Sigmoid colon (tissue), 7 donors: ENCODE data around the gene RPAP3. TPM values are rescaled to one million over a fixed set of nuclear protein-coding genes. Genes with fewer than 3 reads are reported as not detected.

ENCODE experiments used
- DNase-seq: peaks from one replicate; pipeline ENCODE4 v3.0.0-alpha.2; 2019
- H3K27ac ChIP-seq, 4 donors: fragments of 200-600 bp; sonication (generic); one replicate each; pipeline ENCODE4 v1.5.1; 2016 to 2019; ENCODE audit warnings: mild to moderate bottlenecking in 1 of 4
- H3K27me3 ChIP-seq, 3 donors: fragments of 200-600 bp; sonication (generic); one replicate each; pipeline ENCODE4 v1.5.1; 2019; ENCODE audit warnings: mild to moderate bottlenecking in 1 of 3
- H3K36me3 ChIP-seq, 4 donors: fragments of 200-600 bp; sonication (generic); one replicate each; pipeline ENCODE4 v1.5.1; 2016 to 2019
- H3K4me1 ChIP-seq, 4 donors: fragments of 200-600 bp; sonication (generic); one replicate each; pipeline ENCODE4 v1.5.1; 2017 to 2019
- H3K4me3 ChIP-seq, 4 donors: fragments of 200-600 bp; sonication (generic); one replicate each; pipeline ENCODE4 v1.5.1; 2017 to 2019; ENCODE audit warnings: mild to moderate bottlenecking in 2 of 4, moderate library complexity in 1 of 4
- H3K9me3 ChIP-seq, 4 donors: fragments of 200-600 bp in 3 of 4; sonication (generic) in 3 of 4; one replicate each; pipeline versions ENCODE4 v1.5.1 to v1.6.1; 2013 to 2019
- CTCF ChIP-seq, 4 experiments: fragments of 450-650 bp in 3 of 4; fragments of 200-600 bp in 1 of 4; IDR thresholded peaks; one replicate each; pipeline ENCODE4 v1.5.1; 2016 to 2019; ENCODE audit warnings: antibody characterized with exemption in 4 of 4, mild to moderate bottlenecking in 3 of 4, moderate library complexity in 2 of 4
- EP300 ChIP-seq, 4 donors: sonication (generic); formaldehyde crosslinking; IDR thresholded peaks; one replicate each; pipeline ENCODE4 v1.6.1; 2017; ENCODE audit warnings: antibody characterized with exemption in 4 of 4
- POLR2A ChIP-seq, 2 donors: fragments of 450-650 bp; IDR thresholded peaks; one replicate each; pipeline ENCODE4 v1.6.1; 2016; ENCODE audit warnings: antibody characterized with exemption in 2 of 2, mild to moderate bottlenecking in 2 of 2, moderate library complexity in 2 of 2
- POLR2AphosphoS5 ChIP-seq, 4 donors: sonication (generic); formaldehyde crosslinking; IDR thresholded peaks; one replicate each; pipeline ENCODE4 v1.6.1; 2017; ENCODE audit warnings: antibody characterized with exemption in 4 of 4
- WGBS, 2 donors: extraction: QIAGEN DNeasy Blood & Tissue Kit; methylation state at CpG; one replicate each; pipeline ENCODE4 v1.1.7; 2013; 5-methylcytosine and 5-hydroxymethylcytosine counted together
- intact Hi-C: fragments of 100-400 bp; cut with DNase I; formaldehyde crosslinking; loops from one replicate; pipeline ENCODE4 v1.15.1; 2023
- polyA plus RNA-seq, 3 donors: library from polyadenylated mRNA; stranded (reverse); fragments of 200-250 nt; gene quantifications; one replicate each; pipeline ENCODE4 v1.2.3, GENCODE V29; 2013
- total RNA-seq, 4 donors: library from RNA; depleted of rRNA; stranded (reverse); fragments of >200 nt; gene quantifications; one replicate each; pipeline ENCODE4 v1.1.0, GENCODE V29; 2016
- donor health status: healthy with polysubstance abuse.
- donor health status: Bipolar disorder and iron deficiency.
- donor health status: healthy.

The RPAP3 gene
- total and polyA plus RNA-seq, 7 donors = 6.7 to 29.3 (median 21.0) TPM

GRCh38 chr12:47612953-47613352 is 92.9 kb downstream of the RPAP3 start:
- Histone ChIP-seq H3K9me3 (peaks cover 0 to 9% (median 0%) of the 10 kb centered on the region in 4 donors), H3K27ac (no peak overlapping the region), H3K4me3 (no peak overlapping the region), H3K4me1 (peaks cover 0 to 7% (median 0%) of the 10 kb centered on the region in 4 donors), H3K36me3 (no peaks in the 10 kb centered on the region), H3K27me3 (no peaks in the 10 kb centered on the region)
- DNase-seq = no peak
- 90 to 94% methylated on average over 1 of the region's 1 CpG for WGBS, 2 donors
- intact Hi-C loops = no loop called here
- TF ChIP-seq EP300 (IDR thresholded peaks at IDR 0.05) (no peak), CTCF (IDR thresholded peaks at IDR 0.05) (no peak), POLR2AphosphoS5 (IDR thresholded peaks at IDR 0.05) (no peak), POLR2A (IDR thresholded peaks at IDR 0.05) (no peak)

GRCh38 chr12:47611906-47612305 is 93.9 kb downstream of the RPAP3 start:
- Histone ChIP-seq H3K4me3 (no peak overlapping the region), H3K27me3 (no peaks in the 10 kb centered on the region)
- intact Hi-C loops = no loop called here

More at GRCh38 chr12:47611906-47612305, 93.9 kb downstream of the RPAP3 start:
- no peak for TF ChIP-seq CTCF (IDR thresholded peaks at IDR 0.05)
- no peak for TF ChIP-seq POLR2AphosphoS5 (IDR thresholded peaks at IDR 0.05)
- no peak for TF ChIP-seq POLR2A (IDR thresholded peaks at IDR 0.05)
- TF ChIP-seq EP300 (IDR thresholded peaks at IDR 0.05) = no peak
- peaks cover 0 to 9% (median 1%) of the 10 kb centered on the region in 4 donors for H3K9me3 ChIP-seq
- no peaks in the 10 kb centered on the region for H3K36me3 ChIP-seq
- DNase-seq = no peak
- no peak overlapping the region for H3K27ac ChIP-seq
- peaks cover 0 to 7% (median 0%) of the 10 kb centered on the region in 4 donors for H3K4me1 ChIP-seq

Other genes with a start within 250 kb of the RPAP3 start
- gene ENDOU, start 19.5 kb upstream of the RPAP3 start, total RNA-seq = 1 to 10 TPM in 1 of 4 donors, under 1 TPM in 2, not detected in 1; 0.36 to 1.6 (median 0.49) TPM
- under 1 TPM in 1 of 3 donors, not detected in 2; 0.25 TPM for gene ENDOU, start 19.5 kb upstream of the RPAP3 start, polyA plus RNA-seq
- gene RAPGEF3, start 52.9 kb upstream of the RPAP3 start, total RNA-seq = 10 to 100 TPM; 13.8 to 36.8 (median 14.6) TPM
- gene RAPGEF3, start 52.9 kb upstream of the RPAP3 start, polyA plus RNA-seq = 10 to 100 TPM in 1 of 3 donors, 1 to 10 TPM in 2; 3.9 to 16.2 (median 4.2) TPM
- 10 to 100 TPM; 30.3 to 46.6 (median 32.2) TPM for gene SLC48A1, start 67.2 kb upstream of the RPAP3 start, total RNA-seq
- gene SLC48A1, start 67.2 kb upstream of the RPAP3 start, polyA plus RNA-seq = 10 to 100 TPM in 2 of 3 donors, 1 to 10 TPM in 1; 6.9 to 14.2 (median 12.0) TPM
- gene HDAC7, start 113.9 kb upstream of the RPAP3 start, total RNA-seq = 10 to 100 TPM; 45.3 to 79.2 (median 53.1) TPM
- 10 to 100 TPM in 2 of 3 donors, 1 to 10 TPM in 1; 6.5 to 44.8 (median 16.8) TPM for gene HDAC7, start 113.9 kb upstream of the RPAP3 start, polyA plus RNA-seq
- gene VDR, start 199.0 kb upstream of the RPAP3 start, total RNA-seq = 1 to 10 TPM in 3 of 4 donors, under 1 TPM in 1; 0.71 to 2.5 (median 1.5) TPM
- gene VDR, start 199.0 kb upstream of the RPAP3 start, polyA plus RNA-seq = 10 to 100 TPM; 36.0 to 69.1 (median 60.5) TPM